GM19452 (cell line): ENCODE measurements around the gene MTAP.
A peak's percentile ranks its signal among the peaks of the same experiment; 100 is the strongest.

Experiments
- ATAC-seq: cut with Tn5 transposase; IDR thresholded peaks from one replicate; pipeline ENCODE4 v1.9.1; 2021; ENCODE audit not compliant: unreplicated experiment

Gene MTAP

DNA sequence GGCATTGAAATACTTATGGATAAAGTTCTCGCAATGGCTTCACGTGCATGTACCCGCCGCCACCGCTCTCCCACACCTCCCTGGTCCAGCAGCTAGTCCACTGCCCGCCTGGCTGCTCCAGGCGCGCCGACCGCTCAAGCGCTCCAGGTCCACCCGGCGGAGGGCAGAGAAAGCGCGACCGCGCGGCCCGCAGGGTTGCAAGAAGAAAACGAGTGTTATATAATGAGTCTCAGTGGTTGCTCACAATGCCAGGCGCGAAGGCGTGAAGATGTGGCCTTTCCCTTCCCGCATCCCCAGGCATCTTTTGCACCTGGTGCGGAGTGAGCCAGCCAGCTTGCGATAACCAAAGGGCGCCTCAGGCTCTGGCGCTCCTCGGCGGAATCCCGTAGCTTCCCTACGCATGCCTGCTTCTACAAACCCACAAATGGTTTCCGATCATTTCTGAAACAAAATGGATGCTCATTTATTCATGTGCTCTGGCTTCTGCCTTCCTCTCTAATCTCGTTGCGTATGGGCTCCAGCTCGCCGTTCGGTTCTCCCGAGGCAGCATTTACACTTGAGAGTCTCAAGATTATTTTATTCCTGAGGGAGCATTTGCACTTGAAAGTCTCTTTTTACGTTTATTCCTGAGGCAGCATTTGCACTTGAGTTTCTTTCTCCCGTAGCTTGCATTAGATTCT, 166.0 kb downstream of the MTAP start:
- no peak for ATAC-seq

DNA sequence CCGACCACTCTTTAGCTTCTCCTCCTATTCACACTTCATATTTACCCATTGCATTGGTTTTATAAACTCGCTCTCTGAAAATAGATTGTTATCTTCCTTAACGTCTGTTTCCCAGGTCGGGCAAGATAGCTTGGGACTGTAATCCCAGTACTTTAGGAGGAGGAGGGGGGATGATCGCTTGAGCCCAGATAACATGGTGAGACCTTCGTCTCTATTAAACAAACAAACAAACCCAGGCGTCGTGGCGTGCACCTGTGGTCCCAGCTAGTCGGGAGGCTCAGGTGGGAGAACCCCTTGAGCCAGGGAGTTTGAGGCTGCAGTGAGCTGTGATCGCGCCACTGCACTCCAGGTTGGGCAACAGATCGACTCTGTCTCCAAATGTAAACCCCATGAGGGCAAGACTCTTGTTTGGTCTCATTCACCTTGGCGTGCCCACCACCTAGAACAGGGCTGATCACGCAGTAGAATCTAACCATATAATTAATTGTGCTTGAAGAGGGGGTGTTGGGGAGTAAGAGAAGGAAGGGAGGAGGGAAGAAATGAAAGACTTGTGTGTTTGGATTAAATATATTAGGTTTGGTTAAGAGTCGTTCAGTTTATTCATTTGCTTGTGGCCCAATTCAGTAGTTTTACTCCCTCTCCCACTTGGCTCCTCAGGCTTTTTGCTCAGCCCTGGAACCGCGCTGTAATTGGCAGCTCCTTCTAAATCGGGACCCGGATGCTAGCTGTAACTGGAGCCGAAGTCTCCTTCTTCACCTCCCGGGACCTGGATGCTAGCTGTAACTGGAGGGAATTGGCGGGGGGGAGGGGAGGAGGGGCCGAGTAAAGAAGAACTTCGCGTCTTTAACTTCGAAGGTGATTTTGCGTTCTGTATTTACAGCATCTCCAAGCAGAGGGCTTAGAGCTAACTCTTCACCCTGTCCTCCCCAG, 166.8 kb downstream of the MTAP start:
- no peak for ATAC-seq

DNA sequence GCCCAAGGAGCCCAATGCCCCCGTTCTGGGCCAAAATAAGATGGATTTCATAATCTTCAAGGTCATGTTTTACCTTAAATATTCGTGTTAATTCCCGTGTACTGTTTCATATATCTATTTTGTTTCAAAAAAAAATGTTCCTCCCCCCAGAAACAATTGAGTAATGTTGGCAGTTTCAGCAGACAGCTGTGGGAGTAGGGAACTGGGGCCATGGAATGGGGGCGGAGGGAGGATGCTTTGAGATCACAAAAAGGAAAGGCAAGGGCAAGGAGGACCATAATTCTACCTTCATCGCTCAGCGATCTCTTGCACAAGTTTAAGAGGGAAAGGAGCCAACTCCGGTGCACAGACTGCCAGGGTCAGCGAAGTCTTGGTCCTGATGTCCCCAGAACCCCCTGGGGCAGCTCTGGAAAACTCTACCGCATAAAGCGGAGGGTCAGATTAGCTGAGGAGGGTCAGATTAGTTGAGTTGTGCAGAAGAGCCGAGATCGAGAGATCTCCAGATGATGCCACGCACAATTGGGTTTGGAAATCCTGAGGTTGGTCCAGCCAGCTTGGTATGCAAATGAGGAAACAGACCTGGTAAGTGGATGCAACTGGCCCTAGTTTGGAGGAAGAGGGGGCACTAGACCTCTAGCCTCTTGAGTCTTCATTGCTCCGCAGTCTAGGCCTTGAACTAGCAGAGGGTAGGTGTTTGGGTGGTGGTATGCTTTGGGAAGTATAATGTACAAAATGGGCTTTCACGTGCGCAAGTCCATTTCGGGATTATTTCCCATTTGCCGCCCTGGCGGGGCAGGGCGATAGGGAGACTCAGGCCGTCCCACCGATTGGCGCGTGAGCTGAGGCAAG, 167.7 kb downstream of the MTAP start:
- no peak for ATAC-seq

DNA sequence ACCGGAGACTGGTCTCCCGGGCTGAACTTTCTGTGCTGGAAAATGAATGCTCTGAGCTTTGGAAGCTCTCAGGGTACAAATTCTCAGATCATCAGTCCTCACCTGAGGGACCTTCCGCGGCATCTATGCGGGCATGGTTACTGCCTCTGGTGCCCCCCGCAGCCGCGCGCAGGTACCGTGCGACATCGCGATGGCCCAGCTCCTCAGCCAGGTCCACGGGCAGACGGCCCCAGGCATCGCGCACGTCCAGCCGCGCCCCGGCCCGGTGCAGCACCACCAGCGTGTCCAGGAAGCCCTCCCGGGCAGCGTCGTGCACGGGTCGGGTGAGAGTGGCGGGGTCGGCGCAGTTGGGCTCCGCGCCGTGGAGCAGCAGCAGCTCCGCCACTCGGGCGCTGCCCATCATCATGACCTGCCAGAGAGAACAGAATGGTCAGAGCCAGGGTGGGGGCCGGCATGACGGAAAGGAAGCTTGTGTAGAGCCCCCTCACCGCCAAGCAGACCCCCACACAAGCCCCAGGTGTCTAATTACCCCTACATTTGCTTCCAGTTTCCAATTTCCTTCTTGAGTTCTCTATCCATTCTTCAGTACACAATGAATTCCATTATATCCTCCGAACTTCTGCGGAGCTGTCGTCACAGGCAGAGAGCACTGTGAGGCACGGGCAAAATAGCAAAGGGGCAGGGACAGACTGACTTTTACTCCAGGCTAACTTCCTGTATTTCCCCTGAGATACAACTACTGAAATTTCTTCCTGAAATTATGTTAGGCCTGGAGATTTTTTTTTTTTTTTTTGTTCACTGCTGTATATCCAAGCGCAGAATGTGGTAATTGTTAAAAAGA, 168.6 kb downstream of the MTAP start:
- no peak for ATAC-seq

DNA sequence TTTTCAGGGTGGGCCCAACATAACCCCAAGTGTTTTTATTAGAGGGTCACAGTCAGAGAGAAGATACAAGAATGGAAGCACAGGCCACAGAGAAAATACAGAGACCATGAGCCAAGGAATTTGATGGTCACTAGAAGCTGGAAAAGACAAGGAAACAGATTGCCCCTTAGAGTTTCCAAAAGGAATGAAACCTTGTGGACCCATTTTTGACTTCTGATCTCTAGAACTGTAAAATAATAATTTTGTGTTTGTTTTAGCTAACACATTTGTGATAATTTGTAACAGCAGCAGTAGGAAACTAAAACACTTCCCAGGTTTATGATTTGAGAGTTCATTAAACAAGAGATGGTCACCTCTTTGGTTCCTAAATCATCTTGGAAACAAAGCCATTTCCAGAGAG, 169.9 kb downstream of the MTAP start:
- no peak for ATAC-seq

DNA sequence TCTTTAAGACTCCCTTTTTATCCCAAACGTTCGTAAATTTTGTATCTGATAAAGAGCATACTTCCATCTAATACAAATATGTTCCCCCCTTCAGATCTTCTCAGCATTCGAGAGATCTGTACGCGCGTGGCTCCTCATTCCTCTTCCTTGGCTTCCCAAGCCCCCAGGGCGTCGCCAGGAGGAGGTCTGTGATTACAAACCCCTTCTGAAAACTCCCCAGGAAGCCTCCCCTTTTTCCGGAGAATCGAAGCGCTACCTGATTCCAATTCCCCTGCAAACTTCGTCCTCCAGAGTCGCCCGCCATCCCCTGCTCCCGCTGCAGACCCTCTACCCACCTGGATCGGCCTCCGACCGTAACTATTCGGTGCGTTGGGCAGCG, 171.9 kb downstream of the MTAP start:
- no peak for ATAC-seq

DNA sequence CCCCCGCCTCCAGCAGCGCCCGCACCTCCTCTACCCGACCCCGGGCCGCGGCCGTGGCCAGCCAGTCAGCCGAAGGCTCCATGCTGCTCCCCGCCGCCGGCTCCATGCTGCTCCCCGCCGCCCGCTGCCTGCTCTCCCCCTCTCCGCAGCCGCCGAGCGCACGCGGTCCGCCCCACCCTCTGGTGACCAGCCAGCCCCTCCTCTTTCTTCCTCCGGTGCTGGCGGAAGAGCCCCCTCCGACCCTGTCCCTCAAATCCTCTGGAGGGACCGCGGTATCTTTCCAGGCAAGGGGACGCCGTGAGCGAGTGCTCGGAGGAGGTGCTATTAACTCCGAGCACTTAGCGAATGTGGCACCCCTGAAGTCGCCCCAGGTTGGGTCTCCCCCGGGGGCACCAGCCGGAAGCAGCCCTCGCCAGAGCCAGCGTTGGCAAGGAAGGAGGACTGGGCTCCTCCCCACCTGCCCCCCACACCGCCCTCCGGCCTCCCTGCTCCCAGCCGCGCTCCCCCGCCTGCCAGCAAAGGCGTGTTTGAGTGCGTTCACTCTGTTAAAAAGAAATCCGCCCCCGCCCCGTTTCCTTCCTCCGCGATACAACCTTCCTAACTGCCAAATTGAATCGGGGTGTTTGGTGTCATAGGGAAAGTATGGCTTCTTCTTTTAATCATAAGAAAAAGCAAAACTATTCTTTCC, 172.4 kb downstream of the MTAP start:
- ATAC-seq = peak; percentile 69

DNA sequence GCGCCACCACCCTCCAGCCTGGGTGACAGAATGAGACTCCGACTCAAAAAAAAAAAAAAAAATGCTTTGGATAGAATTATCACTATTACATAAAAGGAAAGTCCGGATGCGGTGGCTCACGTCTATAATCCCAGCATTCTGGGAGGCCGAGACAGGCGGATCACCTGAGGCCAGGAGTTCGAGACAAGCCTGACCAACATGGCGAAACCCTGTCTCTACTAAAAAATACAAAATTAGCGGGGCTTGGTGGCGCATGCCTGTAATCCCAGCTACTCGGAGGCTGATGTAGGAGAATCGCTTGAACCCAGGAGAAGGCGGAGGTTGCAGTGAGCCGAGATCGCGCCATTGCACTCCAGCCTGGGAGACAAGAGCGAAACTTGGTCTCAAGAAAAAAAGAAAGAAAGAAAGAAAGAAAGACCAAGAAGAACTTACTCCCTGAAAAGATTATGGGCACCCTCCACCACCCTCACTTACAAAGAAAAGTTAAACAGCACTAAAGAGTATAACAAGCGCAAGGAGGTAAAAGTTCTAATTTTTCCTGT, 174.0 kb downstream of the MTAP start:
- no peak for ATAC-seq

DNA sequence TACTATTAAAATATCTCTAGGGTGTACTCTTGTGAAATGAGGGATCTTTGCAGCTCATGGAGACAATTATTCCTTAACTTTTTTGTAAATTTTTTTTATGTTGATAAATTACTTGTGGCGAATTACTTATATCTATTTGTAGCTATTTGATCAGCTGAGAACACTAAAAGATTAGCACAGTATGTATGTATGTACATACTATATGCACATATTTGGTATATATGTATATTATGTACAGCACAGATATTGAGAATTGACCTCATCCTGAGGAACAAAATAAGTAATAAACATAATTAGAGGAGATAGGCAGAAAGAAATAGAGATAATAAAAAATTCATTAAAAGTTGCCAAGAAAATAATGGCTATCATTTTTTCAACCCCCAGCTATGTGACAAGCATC, 180.0 kb downstream of the MTAP start:
- ATAC-seq = no peak

DNA sequence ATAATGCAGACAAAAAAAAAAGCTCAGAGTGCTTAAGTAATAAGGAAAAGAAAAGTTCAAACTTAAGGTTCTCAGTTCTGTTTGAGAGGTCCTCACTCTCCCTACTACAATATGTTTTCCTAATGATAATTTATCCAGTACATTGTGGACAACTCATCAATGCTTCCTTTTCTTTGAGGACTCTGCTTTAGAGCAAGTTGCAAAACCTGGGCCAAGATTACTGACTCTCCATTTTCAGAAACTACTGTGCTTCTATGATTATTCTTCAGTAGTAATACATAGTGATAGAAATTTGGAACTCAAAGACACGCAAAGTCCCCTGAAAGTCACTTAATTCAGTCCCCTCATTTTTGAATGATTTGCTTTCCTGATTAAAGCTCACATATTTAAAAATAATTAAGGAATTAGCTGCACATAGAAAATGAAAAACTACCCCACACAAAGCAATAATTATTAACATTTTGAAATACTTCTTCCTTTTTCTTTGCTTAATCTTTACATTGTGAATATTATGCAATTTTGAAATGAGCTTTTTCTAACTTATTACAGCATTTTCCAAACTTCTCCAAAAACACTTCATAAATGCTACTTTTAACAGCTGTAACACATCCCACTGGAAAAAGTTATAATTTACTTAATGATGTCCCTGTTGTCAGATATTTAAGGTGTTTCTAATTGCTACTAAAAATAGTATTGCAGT, 180.6 kb downstream of the MTAP start:
- no peak for ATAC-seq

DNA sequence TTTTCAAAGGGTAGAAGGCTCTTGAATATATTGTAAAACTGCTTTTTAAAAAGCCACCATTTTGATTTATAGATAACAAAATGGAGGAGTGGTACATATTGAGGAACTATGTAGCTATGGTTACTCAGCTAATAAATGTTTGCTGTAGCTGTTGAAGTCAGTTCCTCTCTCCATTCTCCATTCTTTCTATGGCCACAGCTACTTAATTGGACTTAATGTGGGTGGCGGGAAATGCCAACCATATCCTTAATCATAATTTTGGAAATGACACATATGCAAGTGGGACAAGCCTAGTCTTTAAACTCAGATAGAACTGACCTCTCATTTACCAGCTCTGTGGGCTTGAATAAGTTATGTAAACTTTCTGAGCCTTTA, 181.1 kb downstream of the MTAP start:
- ATAC-seq = no peak

DNA sequence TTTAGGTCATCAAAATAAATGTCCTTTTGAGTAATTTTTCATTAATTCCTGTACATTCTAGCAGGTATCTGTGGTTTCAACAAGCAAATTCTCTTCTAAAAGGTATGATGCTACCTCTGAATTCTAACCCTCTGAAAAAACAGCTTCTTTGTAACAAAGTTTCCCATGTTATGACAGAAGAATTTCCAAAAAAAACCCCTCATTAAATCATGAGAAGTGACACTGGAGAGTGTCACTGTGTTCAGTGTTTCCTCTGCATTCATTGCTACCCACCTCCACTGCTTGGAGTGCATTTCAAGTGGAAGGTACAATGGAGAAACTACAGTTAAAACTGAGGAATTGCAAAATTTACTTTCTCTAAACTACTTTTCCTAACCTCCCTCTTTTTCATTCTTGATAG, 181.7 kb downstream of the MTAP start:
- ATAC-seq = no peak

DNA sequence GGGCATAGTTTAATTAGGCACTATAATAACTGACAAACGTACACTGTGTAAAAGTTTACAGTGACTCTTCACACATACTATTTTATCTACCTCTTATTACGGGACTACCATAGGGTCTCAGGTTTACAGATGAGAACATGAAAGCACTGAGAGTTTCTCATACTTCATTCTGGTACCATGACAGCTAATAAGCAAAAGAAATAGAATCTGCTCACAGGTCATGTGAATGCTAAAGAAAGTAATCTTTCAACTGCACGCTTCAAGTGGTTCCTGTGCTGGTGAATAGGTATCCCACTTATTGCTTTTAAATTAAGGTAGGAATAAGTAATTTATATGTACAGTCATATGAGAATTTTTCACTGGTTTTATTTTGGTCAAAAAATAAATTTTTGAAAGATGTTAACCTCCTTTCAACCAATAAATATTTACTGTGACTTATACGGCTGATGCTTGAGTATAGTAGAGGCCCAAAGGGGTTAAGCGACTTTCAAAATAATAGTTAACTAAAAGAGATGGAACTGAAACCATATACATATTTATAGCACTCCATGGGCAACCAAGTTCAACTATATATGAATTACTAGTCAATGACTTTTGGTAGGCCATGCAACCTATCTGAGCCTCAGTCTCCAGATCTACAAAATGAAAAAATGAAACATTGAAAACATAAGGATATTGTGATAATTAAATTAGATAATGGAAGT, 183.7 kb downstream of the MTAP start:
- peak; percentile 45 for ATAC-seq
